Keratinocyte (primary cell): ENCODE results near the gene UTP4. TPM values are rescaled to one million over a fixed set of nuclear protein-coding genes. Genes with fewer than 3 reads are reported as not detected.

ENCODE experiments used
- DNase-seq: peaks from one replicate; pipeline ENCODE4 v3.0.0-alpha.2; 2011; ENCODE audit warnings: low read depth, missing footprints, low spot score
- FAIRE-seq: peaks from 2 replicates; lab custom pipeline; 2011; peaks lifted over from hg19 to GRCh38; lab: Jason Lieb, UNC
- H2AFZ ChIP-seq: 2 replicates; pipeline ENCODE4 v1.6.0; 2012; ENCODE audit warnings: low read length, control low read depth, inconsistent platforms; ENCODE audit not compliant: control insufficient read depth
- H3K27ac ChIP-seq: 2 replicates; pipeline ENCODE4 v1.5.1; 2011; ENCODE audit warnings: low read length; ENCODE audit not compliant: control insufficient read depth, insufficient read depth
- H3K27me3 ChIP-seq: 3 replicates; pipeline ENCODE4 v1.6.0; 2011; ENCODE audit warnings: low read length; ENCODE audit not compliant: control insufficient read depth, insufficient read depth; ENCODE audit errors: extremely low read depth
- H3K36me3 ChIP-seq, 2 experiments: 2 replicates in 1 of 2; 3 replicates in 1 of 2; pipeline ENCODE4 v1.5.1; 2011; ENCODE audit warnings: low read length in 2 of 2, mild to moderate bottlenecking in 1 of 2; ENCODE audit not compliant: control insufficient read depth in 2 of 2, insufficient read depth in 2 of 2; ENCODE audit errors: extremely low read depth in 1 of 2
- H3K4me1 ChIP-seq: 3 replicates; pipeline ENCODE4 v1.5.1; 2011; ENCODE audit warnings: low read length; ENCODE audit not compliant: control insufficient read depth, insufficient read depth; ENCODE audit errors: extremely low read depth
- H3K4me2 ChIP-seq: 3 replicates; pipeline ENCODE4 v1.6.0; 2011; ENCODE audit warnings: low read depth, low read length; ENCODE audit not compliant: control insufficient read depth, insufficient read depth; ENCODE audit errors: extremely low read depth
- H3K4me3 ChIP-seq, 3 experiments: fragments of 200-600 bp in 1 of 3; sonication (generic) in 1 of 3; 2 replicates in 2 of 3; 3 replicates in 1 of 3; pipeline ENCODE4 v1.5.1; 2011 to 2016; ENCODE audit warnings: low read length in 3 of 3, mild to moderate bottlenecking in 3 of 3, control low read depth in 2 of 3, inconsistent platforms in 1 of 3, low read depth in 1 of 3, mixed read lengths in 1 of 3, mixed run types in 1 of 3, moderate library complexity in 1 of 3; ENCODE audit not compliant: control insufficient read depth in 2 of 3, insufficient read depth in 2 of 3; ENCODE audit errors: extremely low read depth in 1 of 3
- H3K79me2 ChIP-seq: 2 replicates; pipeline ENCODE4 v1.6.0; 2012; ENCODE audit warnings: low read length; ENCODE audit not compliant: control insufficient read depth, insufficient read depth
- H3K9ac ChIP-seq: 3 replicates; pipeline ENCODE4 v1.6.0; 2011; ENCODE audit warnings: low read length; ENCODE audit not compliant: control insufficient read depth, insufficient read depth; ENCODE audit errors: extremely low read depth
- H3K9me1 ChIP-seq: 3 replicates; pipeline ENCODE4 v1.6.0; 2011; ENCODE audit warnings: low read length; ENCODE audit not compliant: control insufficient read depth, insufficient read depth; ENCODE audit errors: extremely low read depth
- H3K9me3 ChIP-seq: 2 replicates; pipeline ENCODE4 v1.5.1; 2012; ENCODE audit warnings: low read depth, low read length; ENCODE audit not compliant: control insufficient read depth
- H4K20me1 ChIP-seq: 3 replicates; pipeline ENCODE4 v1.6.0; 2011; ENCODE audit warnings: low read length; ENCODE audit not compliant: control insufficient read depth, insufficient read depth; ENCODE audit errors: extremely low read depth
- CTCF ChIP-seq, 3 experiments: IDR thresholded peaks in 1 of 3; conservative IDR thresholded peaks in 1 of 3; optimal IDR thresholded peaks in 1 of 3; 2 replicates in 2 of 3; 3 replicates in 1 of 3; pipeline versions ENCODE3 to v1.5.1; 2011; ENCODE audit warnings: low read length in 3 of 3, mild to moderate bottlenecking in 3 of 3, moderate library complexity in 2 of 3, control low read depth in 1 of 3, inconsistent platforms in 1 of 3; ENCODE audit not compliant: insufficient read depth in 2 of 3; ENCODE audit errors: extremely low read depth in 1 of 3
- EZH2 ChIP-seq: IDR thresholded peaks from one replicate; pipeline ENCODE4 v1.6.1; 2012; ENCODE audit warnings: inconsistent platforms, mild to moderate bottlenecking, low read length, moderate library complexity
- dilution Hi-C: fragments of 300-500 bp; cut with MboI; formaldehyde crosslinking; loops from one replicate; pipeline ENCODE4 v1.7.0; 2020; ENCODE audit warnings: low sequenced_read_pairs; ENCODE audit not compliant: extremely low pct_ligation_motif_present
- polyA plus RNA-seq, 5 experiments: library from polyadenylated mRNA; depleted of rRNA in 3 of 5; stranded (reverse) in 3 of 5; stranded (forward) in 1 of 5; unstranded in 1 of 5; fragments of >200 nt; gene quantifications; 1 replicate in 1 of 5; 2 replicates in 3 of 5; 3 replicates in 1 of 5; pipeline versions ENCODE4 v1.2.1 to v1.2.3, GENCODE V29; 2011 to 2012; ENCODE audit warnings: missing spikeins in 2 of 5, low read depth in 1 of 5, low replicate concordance in 1 of 5

The UTP4 gene
- polyA plus RNA-seq, 1 donor (not counting 4 experiments of a cell fraction or from before 2014, with no cell fraction given): 106 TPM

GRCh38 chr16:69191136-69191535 lies 58.7 kb downstream of the UTP4 start:
- DNase-seq: no peak
- dilution Hi-C loops: no loop called here
- no peak for FAIRE-seq
- peaks cover 32% of the 10 kb centered on the region for H3K4me1 ChIP-seq
- no peak overlapping the region for H3K9ac ChIP-seq
- no peaks in the 10 kb centered on the region for H3K9me1 ChIP-seq
- H4K20me1 ChIP-seq: no peaks in the 10 kb centered on the region
- no peaks in the 10 kb centered on the region for H3K36me3 ChIP-seq
- no peak overlapping the region for H3K4me2 ChIP-seq
- H3K27me3 ChIP-seq: no peaks in the 10 kb centered on the region
- H3K9me3 ChIP-seq: no peaks in the 10 kb centered on the region
- no peak overlapping the region for H3K4me3 ChIP-seq
- H3K79me2 ChIP-seq: peaks cover 71% of the 10 kb centered on the region
- H3K27ac ChIP-seq: no peak overlapping the region
- TF ChIP-seq EZH2 (no peak), CTCF (optimal IDR thresholded peaks at IDR 0.05 in 1 of 3, IDR thresholded peaks at IDR 0.05 in 1 of 3, conservative IDR thresholded peaks at IDR 0.05 in 1 of 3; ENCODE audit: extremely low read depth in 1 of 3, insufficient read depth in 2 of 3, low read length in 3 of 3) (no peak)
- no peak overlapping the region for H2AFZ ChIP-seq

- DNase-seq (no peak), FAIRE-seq (no peak)
- TF ChIP-seq CTCF (optimal IDR thresholded peaks at IDR 0.05 in 1 of 3, IDR thresholded peaks at IDR 0.05 in 1 of 3, conservative IDR thresholded peaks at IDR 0.05 in 1 of 3; ENCODE audit: extremely low read depth in 1 of 3, insufficient read depth in 2 of 3, low read length in 3 of 3) (no peak), EZH2 (no peak)
- no peaks in the 10 kb centered on the region for H4K20me1 ChIP-seq
- peaks cover 25% of the 10 kb centered on the region for H3K4me1 ChIP-seq
- no peaks in the 10 kb centered on the region for H3K27me3 ChIP-seq
- H2AFZ ChIP-seq: no peak overlapping the region
- peaks cover 78% of the 10 kb centered on the region for H3K79me2 ChIP-seq
- H3K27ac ChIP-seq: no peak overlapping the region
- H3K4me2 ChIP-seq: no peak overlapping the region
- H3K9me3 ChIP-seq: no peaks in the 10 kb centered on the region
- H3K9ac ChIP-seq: no peak overlapping the region
- dilution Hi-C loops: no loop called here
- no peak overlapping the region for H3K4me3 ChIP-seq
- no peaks in the 10 kb centered on the region for H3K9me1 ChIP-seq
- no peaks in the 10 kb centered on the region for H3K36me3 ChIP-seq
Observed at GRCh38 chr16:69193855-69194254, 61.4 kb downstream of the UTP4 start.
